GM10248 (cell line): ENCODE measurements around the gene DIP2C.

ENCODE experiments used
- CTCF ChIA-PET: fragments of 300-600 bp; sonication (Branson Sonifier 250); formaldehyde crosslinking; extraction: SDS; loops from one replicate; lab custom pipeline; 2021; ENCODE audit warnings: antibody characterized with exemption; lab: Yijun Ruan, JAX
- POLR2A ChIA-PET: fragments of 350-650 bp; sonication (Branson Sonifier 250); formaldehyde crosslinking; extraction: SDS; loops from one replicate; lab custom pipeline; 2020; ENCODE audit warnings: antibody characterized with exemption; lab: Yijun Ruan, JAX
- DNase-seq: peaks from one replicate; pipeline ENCODE4 v3.0.0; 2012; ENCODE audit errors: extremely low spot score
- TF ChIP-seq, protein P1 (sequence below): IDR thresholded peaks from 2 replicates; pipeline ENCODE4 v1.5.1; 2012; ENCODE audit warnings: mild to moderate bottlenecking, low read depth; ENCODE audit errors: extremely low read depth, missing control alignments, control extremely low read depth

Gene DIP2C

GRCh38 chr10:717458-717857 is 28.0 kb upstream of the DIP2C start:
- ChIA-PET CTCF (no interaction called here), POLR2A (no interaction called here)
- TF ChIP-seq, protein P1, sequence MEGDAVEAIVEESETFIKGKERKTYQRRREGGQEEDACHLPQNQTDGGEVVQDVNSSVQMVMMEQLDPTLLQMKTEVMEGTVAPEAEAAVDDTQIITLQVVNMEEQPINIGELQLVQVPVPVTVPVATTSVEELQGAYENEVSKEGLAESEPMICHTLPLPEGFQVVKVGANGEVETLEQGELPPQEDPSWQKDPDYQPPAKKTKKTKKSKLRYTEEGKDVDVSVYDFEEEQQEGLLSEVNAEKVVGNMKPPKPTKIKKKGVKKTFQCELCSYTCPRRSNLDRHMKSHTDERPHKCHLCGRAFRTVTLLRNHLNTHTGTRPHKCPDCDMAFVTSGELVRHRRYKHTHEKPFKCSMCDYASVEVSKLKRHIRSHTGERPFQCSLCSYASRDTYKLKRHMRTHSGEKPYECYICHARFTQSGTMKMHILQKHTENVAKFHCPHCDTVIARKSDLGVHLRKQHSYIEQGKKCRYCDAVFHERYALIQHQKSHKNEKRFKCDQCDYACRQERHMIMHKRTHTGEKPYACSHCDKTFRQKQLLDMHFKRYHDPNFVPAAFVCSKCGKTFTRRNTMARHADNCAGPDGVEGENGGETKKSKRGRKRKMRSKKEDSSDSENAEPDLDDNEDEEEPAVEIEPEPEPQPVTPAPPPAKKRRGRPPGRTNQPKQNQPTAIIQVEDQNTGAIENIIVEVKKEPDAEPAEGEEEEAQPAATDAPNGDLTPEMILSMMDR = no peak
- DNase-seq = no peak

GRCh38 chr10:716821-717220 is 27.4 kb upstream of the DIP2C start:
- DNase-seq = no peak
- TF ChIP-seq, protein P1 = no peak
- ChIA-PET CTCF (no interaction called here), POLR2A (no interaction called here)

DNA sequence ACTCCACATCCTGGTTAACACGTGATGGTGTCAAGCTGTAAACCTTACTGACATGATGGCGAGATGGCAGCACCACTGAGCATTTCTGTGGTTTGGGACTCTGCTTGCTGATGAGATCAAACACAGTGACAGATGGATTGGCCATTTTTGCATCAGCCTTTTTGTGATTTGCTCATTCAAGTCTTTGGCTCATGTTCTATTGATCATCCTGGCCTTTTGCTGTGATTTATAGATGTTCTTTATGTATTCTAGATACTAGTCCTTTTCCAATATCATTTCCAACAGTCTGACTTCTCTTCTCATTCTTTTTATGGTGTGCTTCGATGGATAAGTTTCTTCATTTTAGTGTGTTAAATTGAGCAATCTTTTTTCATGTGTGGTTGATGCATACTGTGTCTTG is 24.7 kb upstream of the DIP2C start:
- POLR2A ChIA-PET = no interaction called here
- TF ChIP-seq, protein P1 = no peak
- CTCF ChIA-PET = no interaction called here
- DNase-seq = no peak

DNA sequence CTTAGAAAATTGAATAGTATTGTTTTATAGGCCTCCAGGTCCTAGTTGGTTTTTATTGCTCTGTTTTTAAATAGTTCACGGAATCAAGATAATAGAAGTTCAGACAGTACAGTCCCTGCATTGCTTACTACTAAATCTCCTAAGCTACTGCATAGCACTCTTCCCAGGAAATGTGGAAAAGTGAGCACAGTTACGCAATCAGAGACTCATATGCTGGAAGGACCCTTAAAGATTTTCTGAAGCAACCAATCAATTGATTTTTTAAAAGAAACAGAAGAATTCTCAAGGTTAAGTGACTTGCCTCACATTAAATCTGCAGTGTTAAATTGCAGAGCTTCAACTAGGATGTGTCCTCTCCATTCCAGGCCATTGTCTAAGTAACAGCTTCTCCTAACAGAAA is 23.1 kb upstream of the DIP2C start:
- POLR2A ChIA-PET = no interaction called here
- no peak for DNase-seq
- TF ChIP-seq, protein P1 = no peak
- CTCF ChIA-PET = no interaction called here

GRCh38 chr10:712089-712488 is 22.6 kb upstream of the DIP2C start:
- DNase-seq = no peak
- TF ChIP-seq, protein P1 = no peak
- POLR2A ChIA-PET = no interaction called here
- CTCF ChIA-PET = no interaction called here

DNA sequence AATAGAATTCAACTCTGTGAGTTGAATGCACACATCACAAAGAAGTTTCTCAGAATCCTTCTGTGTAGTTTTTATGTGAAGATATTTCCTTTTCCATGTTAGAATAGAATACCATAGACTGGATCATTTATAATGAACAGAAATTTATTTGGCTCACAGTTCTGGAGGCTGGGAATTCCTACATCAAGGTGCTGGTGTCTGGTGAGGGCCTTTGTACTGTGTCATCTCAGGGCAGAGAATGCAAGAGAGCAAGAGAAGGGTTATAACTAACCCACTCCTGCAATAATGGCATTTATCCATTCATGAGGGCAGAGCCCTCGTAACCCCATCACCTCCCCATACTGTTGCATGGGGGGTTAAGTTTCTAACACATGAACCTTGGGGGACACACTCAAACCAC is 18.4 kb upstream of the DIP2C start:
- TF ChIP-seq, protein P1 = no peak
- no peak for DNase-seq
- POLR2A ChIA-PET = no interaction called here
- CTCF ChIA-PET = no interaction called here

DNA sequence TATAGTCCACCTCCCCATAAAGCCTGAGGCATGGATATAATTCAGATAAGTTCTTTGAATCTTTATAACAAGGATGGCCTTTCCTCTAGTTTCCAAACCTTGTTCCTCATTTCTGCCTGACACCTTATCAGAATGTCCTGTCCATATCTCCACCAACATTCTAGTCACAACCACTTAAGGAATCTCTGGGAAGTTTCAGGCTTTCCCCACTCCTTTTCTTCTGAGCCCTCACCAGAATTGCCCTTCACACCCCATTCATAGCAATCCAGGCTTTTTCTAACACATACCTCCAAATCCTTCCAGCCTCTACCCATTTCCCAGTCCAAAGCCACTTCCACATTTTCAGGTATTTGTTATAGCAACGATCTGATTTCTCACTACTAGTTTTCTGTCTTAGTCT is 18.0 kb upstream of the DIP2C start:
- POLR2A ChIA-PET = no interaction called here
- CTCF ChIA-PET = no interaction called here
- no peak for DNase-seq
- TF ChIP-seq, protein P1 = no peak
